H9 (cell line): ENCODE data around the gene KIFC3. TPM values are rescaled to one million over a fixed set of nuclear protein-coding genes. Genes with fewer than 3 reads are reported as not detected.

Experiments used
- DNase-seq: peaks from one replicate; pipeline ENCODE4 v3.0.0-alpha.2; 2017
- H2AFZ ChIP-seq: one replicate; pipeline ENCODE4 v1.6.1; 2013; ENCODE audit warnings: mild to moderate bottlenecking, low read length, control low read depth, moderate library complexity
- H2AK5ac ChIP-seq: 2 replicates; pipeline ENCODE4 v1.6.1; 2013; ENCODE audit warnings: low read length, control low read depth, mixed read lengths; ENCODE audit not compliant: insufficient read length
- H2BK120ac ChIP-seq: one replicate; pipeline ENCODE4 v1.6.1; 2013; ENCODE audit warnings: low read depth, mild to moderate bottlenecking, low read length, control low read depth, inconsistent platforms; ENCODE audit not compliant: poor library complexity, severe bottlenecking
- H2BK12ac ChIP-seq: 2 replicates; pipeline ENCODE4 v1.6.1; 2013; ENCODE audit warnings: low read length, control low read depth, mixed read lengths, low read depth; ENCODE audit not compliant: insufficient read length
- H2BK15ac ChIP-seq: 2 replicates; pipeline ENCODE4 v1.6.1; 2013; ENCODE audit warnings: low read depth, low read length, control low read depth
- H2BK20ac ChIP-seq: one replicate; pipeline ENCODE4 v1.6.1; 2013; ENCODE audit warnings: low read depth, mild to moderate bottlenecking, low read length, control low read depth, inconsistent platforms; ENCODE audit not compliant: poor library complexity, severe bottlenecking
- H2BK5ac ChIP-seq: 2 replicates; pipeline ENCODE4 v1.6.1; 2013; ENCODE audit warnings: low read length, control low read depth, mixed read lengths; ENCODE audit not compliant: insufficient read length
- H3K14ac ChIP-seq: 2 replicates; pipeline ENCODE4 v1.6.1; 2013; ENCODE audit warnings: low read length, control low read depth; ENCODE audit not compliant: insufficient read depth
- H3K18ac ChIP-seq: 2 replicates; pipeline ENCODE4 v1.6.1; 2013; ENCODE audit warnings: low read depth, mild to moderate bottlenecking, mixed read lengths, low read length, control low read depth; ENCODE audit not compliant: insufficient read length
- H3K23ac ChIP-seq: 2 replicates; pipeline ENCODE4 v1.6.1; 2013; ENCODE audit warnings: low read length, control low read depth, mixed read lengths, low read depth; ENCODE audit not compliant: insufficient read length
- H3K23me2 ChIP-seq: 2 replicates; pipeline ENCODE4 v1.6.1; 2013; ENCODE audit warnings: low read depth, mild to moderate bottlenecking, mixed read lengths, low read length, control low read depth; ENCODE audit not compliant: insufficient read length, poor library complexity, severe bottlenecking
- H3K27ac ChIP-seq: 2 replicates; pipeline ENCODE4 v1.5.1; 2013; ENCODE audit warnings: low read length, control low read depth, mixed read lengths, low read depth; ENCODE audit not compliant: insufficient read length
- H3K27me3 ChIP-seq: 2 replicates; pipeline ENCODE4 v1.6.1; 2013; ENCODE audit warnings: low read length, control low read depth, inconsistent platforms; ENCODE audit not compliant: insufficient read depth
- H3K4ac ChIP-seq: 2 replicates; pipeline ENCODE4 v1.6.1; 2013; ENCODE audit warnings: low read depth, mild to moderate bottlenecking, control low read depth, inconsistent platforms, low read length, moderate library complexity
- H3K4me1 ChIP-seq: 2 replicates; pipeline ENCODE4 v1.6.1; 2013; ENCODE audit warnings: low read length, control low read depth, inconsistent platforms; ENCODE audit not compliant: insufficient read depth
- H3K4me2 ChIP-seq: 2 replicates; pipeline ENCODE4 v1.6.1; 2013; ENCODE audit warnings: low read length, control low read depth, mixed read lengths; ENCODE audit not compliant: insufficient read length, insufficient read depth
- H3K56ac ChIP-seq: 2 replicates; pipeline ENCODE4 v1.6.1; 2013; ENCODE audit warnings: low read depth, mild to moderate bottlenecking, mixed read lengths, low read length, control low read depth; ENCODE audit not compliant: insufficient read length
- H3K79me1 ChIP-seq: 2 replicates; pipeline ENCODE4 v1.6.1; 2013; ENCODE audit warnings: low read depth, mild to moderate bottlenecking, moderate library complexity, low read length, control low read depth, inconsistent platforms; ENCODE audit not compliant: insufficient read depth, poor library complexity, severe bottlenecking
- H3K79me2 ChIP-seq: 2 replicates; pipeline ENCODE4 v1.6.1; 2013; ENCODE audit warnings: low read length, control low read depth, inconsistent platforms; ENCODE audit not compliant: insufficient read depth
- H3K9ac ChIP-seq: 2 replicates; pipeline ENCODE4 v1.6.1; 2013; ENCODE audit warnings: low read length, control low read depth, mixed read lengths; ENCODE audit not compliant: insufficient read length; ENCODE audit errors: extremely low read depth
- H3K9me3 ChIP-seq: one replicate; pipeline ENCODE4 v1.6.1; 2013; ENCODE audit warnings: low read depth, low read length, inconsistent platforms; ENCODE audit not compliant: control insufficient read depth
- H3T11ph ChIP-seq: one replicate; pipeline ENCODE4 v1.6.1; 2013; ENCODE audit warnings: mild to moderate bottlenecking, low read length, control low read depth, inconsistent platforms
- H4K20me1 ChIP-seq: one replicate; pipeline ENCODE4 v1.6.1; 2013; ENCODE audit not compliant: control insufficient read depth, insufficient read length, insufficient read depth
- H4K5ac ChIP-seq: 2 replicates; pipeline ENCODE4 v1.6.1; 2013; ENCODE audit warnings: low read depth, mild to moderate bottlenecking, mixed read lengths, low read length, control low read depth; ENCODE audit not compliant: insufficient read length
- H4K8ac ChIP-seq: replicated peaks from 2 replicates; pipeline ENCODE4 v1.6.1; 2013; ENCODE audit warnings: low read length, control low read depth, mixed read lengths, low read depth; ENCODE audit not compliant: insufficient read length
- H4K91ac ChIP-seq: 2 replicates; pipeline ENCODE4 v1.6.1; 2013; ENCODE audit warnings: low read depth, mild to moderate bottlenecking, moderate library complexity, mixed read lengths, low read length, control low read depth; ENCODE audit not compliant: insufficient read length
- H3K27ac Mint-ChIP-seq, 3 experiments: 2 replicates in 2 of 3; 3 replicates in 1 of 3; pipeline ENCODE4 v1.8.0; 2020 to 2021; ENCODE audit warnings: mixed read lengths in 3 of 3, mild to moderate bottlenecking in 1 of 3, moderate library complexity in 1 of 3
- H3K27me3 Mint-ChIP-seq: 2 replicates; pipeline ENCODE4 v1.8.0; 2021; ENCODE audit warnings: low read depth, mild to moderate bottlenecking, moderate library complexity, mixed read lengths
- H3K36me3 Mint-ChIP-seq, 3 experiments: 2 replicates in 2 of 3; 3 replicates in 1 of 3; pipeline ENCODE4 v1.8.0; 2020 to 2021; ENCODE audit warnings: low read depth in 3 of 3, mixed read lengths in 3 of 3; ENCODE audit not compliant: insufficient read depth in 1 of 3
- H3K4me1 Mint-ChIP-seq, 2 experiments: 2 replicates each; pipeline ENCODE4 v1.8.0; 2020; ENCODE audit warnings: mixed read lengths in 2 of 2
- H3K4me3 Mint-ChIP-seq, 2 experiments: 2 replicates in 1 of 2; 3 replicates in 1 of 2; pipeline ENCODE4 v1.8.0; 2020 to 2021; ENCODE audit warnings: mild to moderate bottlenecking in 2 of 2, mixed read lengths in 2 of 2, moderate library complexity in 1 of 2
- H3K9me3 Mint-ChIP-seq, 2 experiments: 2 replicates in 1 of 2; 3 replicates in 1 of 2; pipeline ENCODE4 v1.8.0; 2020; ENCODE audit warnings: mild to moderate bottlenecking in 2 of 2, mixed read lengths in 2 of 2, moderate library complexity in 1 of 2
- WGBS: extraction: QIAGEN DNeasy Blood & Tissue Kit; methylation state at CpG from one replicate; pipeline ENCODE4 v1.1.7; 2013; ENCODE audit warnings: missing lambda C conversion rate, low lambda C conversion rate, mixed read lengths; ENCODE audit not compliant: insufficient read length; ENCODE audit errors: extremely low coverage; 5-methylcytosine and 5-hydroxymethylcytosine counted together
- total RNA-seq: library from RNA; stranded (reverse); gene quantifications from 2 replicates; pipeline ENCODE4 v1.2.1, GENCODE V29; 2021
- TF ChIP-seq, protein P1 (sequence below): fragments of 200-600 bp; sonication (generic); conservative IDR thresholded peaks from 3 replicates; pipeline ENCODE4 v1.8.0; 2021; ENCODE audit warnings: antibody characterized with exemption, mild to moderate bottlenecking

The KIFC3 gene
- total RNA-seq, 1 experiment from 2014 or later, result 5.0 TPM

DNA sequence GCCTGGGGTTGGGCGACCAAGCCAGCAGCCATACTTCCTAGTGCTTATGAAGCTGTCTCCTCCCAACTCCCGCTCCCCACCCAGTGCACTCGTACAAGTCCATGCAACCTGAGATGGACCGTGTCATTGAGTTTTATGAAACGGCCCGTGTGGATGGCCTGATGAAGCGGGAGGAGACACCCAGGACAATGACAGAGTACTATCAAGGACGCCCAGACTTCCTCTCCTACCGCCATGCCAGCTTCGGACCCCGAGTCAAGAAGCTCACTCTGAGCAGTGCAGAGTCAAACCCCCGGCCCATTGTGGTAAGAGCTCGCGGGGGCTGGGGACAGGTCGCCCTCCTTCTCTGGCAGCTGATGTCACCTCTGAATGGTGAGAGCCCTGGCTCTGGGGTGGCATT lies 77.8 kb downstream of the KIFC3 start:
- H3K79me2 ChIP-seq, result no peaks in the 10 kb centered on the region
- H2BK5ac ChIP-seq, result no peak overlapping the region
- H3K23me2 ChIP-seq, result no peaks in the 10 kb centered on the region
- no peak overlapping the region for H2BK20ac ChIP-seq
- no peaks in the 10 kb centered on the region for H3K4me1 ChIP-seq
- H3K9ac ChIP-seq, result no peak overlapping the region
- no peak overlapping the region for H4K91ac ChIP-seq
- no peak overlapping the region for H2BK12ac ChIP-seq
- no peak overlapping the region for H3K18ac ChIP-seq
- Mint-ChIP-seq H3K27ac (no peak overlapping the region), H3K4me3 (no peak overlapping the region), H3K36me3 (no peaks in the 10 kb centered on the region), H3K9me3 (peaks cover 0 to 3% of the 10 kb centered on the region in 2 experiments; a peak in 3 of 5 replicates), H3K4me1 (0 out of 4 replicates have a peak, but pooled peaks cover 0 to 3% of the 10 kb centered on the region in 2 experiments), H3K27me3 (no peaks in the 10 kb centered on the region; the same call in 1 of the 2 replicates)
- H3K4me2 ChIP-seq, result no peak overlapping the region
- H4K8ac ChIP-seq, result no peak overlapping the region
- TF ChIP-seq, protein P1, sequence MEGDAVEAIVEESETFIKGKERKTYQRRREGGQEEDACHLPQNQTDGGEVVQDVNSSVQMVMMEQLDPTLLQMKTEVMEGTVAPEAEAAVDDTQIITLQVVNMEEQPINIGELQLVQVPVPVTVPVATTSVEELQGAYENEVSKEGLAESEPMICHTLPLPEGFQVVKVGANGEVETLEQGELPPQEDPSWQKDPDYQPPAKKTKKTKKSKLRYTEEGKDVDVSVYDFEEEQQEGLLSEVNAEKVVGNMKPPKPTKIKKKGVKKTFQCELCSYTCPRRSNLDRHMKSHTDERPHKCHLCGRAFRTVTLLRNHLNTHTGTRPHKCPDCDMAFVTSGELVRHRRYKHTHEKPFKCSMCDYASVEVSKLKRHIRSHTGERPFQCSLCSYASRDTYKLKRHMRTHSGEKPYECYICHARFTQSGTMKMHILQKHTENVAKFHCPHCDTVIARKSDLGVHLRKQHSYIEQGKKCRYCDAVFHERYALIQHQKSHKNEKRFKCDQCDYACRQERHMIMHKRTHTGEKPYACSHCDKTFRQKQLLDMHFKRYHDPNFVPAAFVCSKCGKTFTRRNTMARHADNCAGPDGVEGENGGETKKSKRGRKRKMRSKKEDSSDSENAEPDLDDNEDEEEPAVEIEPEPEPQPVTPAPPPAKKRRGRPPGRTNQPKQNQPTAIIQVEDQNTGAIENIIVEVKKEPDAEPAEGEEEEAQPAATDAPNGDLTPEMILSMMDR, result no peak
- WGBS, result no CpG with 5 or more reads among the region's 15 CpGs
- no peak overlapping the region for H2AK5ac ChIP-seq
- H4K5ac ChIP-seq, result no peak overlapping the region
- H2BK15ac ChIP-seq, result no peak overlapping the region
- H4K20me1 ChIP-seq, result no peaks in the 10 kb centered on the region
- H3K27me3 ChIP-seq, result no peaks in the 10 kb centered on the region
- no peak overlapping the region for H2BK120ac ChIP-seq
- no peak overlapping the region for H3K27ac ChIP-seq
- H3K4ac ChIP-seq, result no peak overlapping the region
- no peak overlapping the region for H3K23ac ChIP-seq
- H3K9me3 ChIP-seq, result no peaks in the 10 kb centered on the region
- no peak for DNase-seq
- no peak overlapping the region for H3K14ac ChIP-seq
- H3K56ac ChIP-seq, result no peak overlapping the region
- no peak overlapping the region for H2AFZ ChIP-seq
- no peaks in the 10 kb centered on the region for H3K79me1 ChIP-seq
- H3T11ph ChIP-seq, result no peak overlapping the region
